ENCODE measurements around the gene EPDR1.

- no peak for TF ChIP-seq GATA2 (IDR thresholded peaks at IDR 0.05; ENCODE audit: low read depth, low read length)
- TF ChIP-seq GATA3 (IDR thresholded peaks at IDR 0.05; ENCODE audit: low read depth, low read length): no peak
These were observed 67.3 kb downstream of the EPDR1 start for GRCh38 chr7:37987732-37988131.
